Thyroid gland (tissue), 4 donors: Measurements from ENCODE around the gene SETD3. TPM values are rescaled to one million over a fixed set of nuclear protein-coding genes. Genes with fewer than 3 reads are reported as not detected.

Source experiments
- DNase-seq, 2 donors: peaks; one replicate each; pipeline ENCODE4 v3.0.0-alpha.2; 2019
- H3K27ac ChIP-seq, 3 donors: fragments of 200-600 bp; sonication (generic); 1 replicate in 2 of 3; 2 replicates in 1 of 3; pipeline ENCODE4 v1.5.1; 2016 to 2019; ENCODE audit warnings: mild to moderate bottlenecking in 1 of 3, moderate library complexity in 1 of 3
- H3K27me3 ChIP-seq: fragments of 200-600 bp; sonication (generic); one replicate; pipeline ENCODE4 v1.5.1; 2019
- H3K36me3 ChIP-seq, 2 donors: fragments of 200-600 bp; sonication (generic); one replicate each; pipeline ENCODE4 v1.5.1; 2016 to 2019
- H3K4me1 ChIP-seq, 2 donors: fragments of 200-600 bp; sonication (generic); one replicate each; pipeline ENCODE4 v1.5.1; 2017 to 2019
- H3K4me3 ChIP-seq, 3 donors: fragments of 200-600 bp; sonication (generic); replicated peaks in 1 of 3; 1 replicate in 2 of 3; 2 replicates in 1 of 3; pipeline ENCODE4 v1.5.1; 2016; ENCODE audit warnings: mild to moderate bottlenecking in 1 of 3
- H3K9me3 ChIP-seq: fragments of 200-600 bp; sonication (generic); one replicate; pipeline ENCODE4 v1.5.1; 2017
- POLR2A ChIP-seq, 2 donors: fragments of 450-650 bp; IDR thresholded peaks; one replicate each; pipeline ENCODE4 v1.6.1; 2017; ENCODE audit warnings: antibody characterized with exemption in 2 of 2, mild to moderate bottlenecking in 2 of 2, moderate library complexity in 1 of 2
- WGBS, 2 donors: methylation state at CpG; one replicate each; pipeline ENCODE4 v1.1.5; 2017; 5-methylcytosine and 5-hydroxymethylcytosine counted together
- intact Hi-C: fragments of 100-400 bp; cut with DNase I; formaldehyde crosslinking; loops from one replicate; pipeline ENCODE4 v1.15.1; 2023
- total RNA-seq, 4 donors: library from RNA; depleted of rRNA; stranded (reverse); fragments of >200 nt; gene quantifications; one replicate each; pipeline ENCODE4 v1.2.3, GENCODE V29; 2016
- TF ChIP-seq, protein P1 (sequence below), 6 experiments: fragments of 200-600 bp in 3 of 6; fragments of 450-650 bp in 3 of 6; sonication (generic) in 3 of 6; IDR thresholded peaks; one replicate each; pipeline ENCODE4 v1.5.1; 2016 to 2019; ENCODE audit warnings: antibody characterized with exemption in 6 of 6, mild to moderate bottlenecking in 2 of 6, inconsistent platforms in 1 of 6, moderate library complexity in 1 of 6

Gene SETD3
- total RNA-seq, 4 donors from 2014 or later, result 119 to 141 (median 130) TPM

DNA sequence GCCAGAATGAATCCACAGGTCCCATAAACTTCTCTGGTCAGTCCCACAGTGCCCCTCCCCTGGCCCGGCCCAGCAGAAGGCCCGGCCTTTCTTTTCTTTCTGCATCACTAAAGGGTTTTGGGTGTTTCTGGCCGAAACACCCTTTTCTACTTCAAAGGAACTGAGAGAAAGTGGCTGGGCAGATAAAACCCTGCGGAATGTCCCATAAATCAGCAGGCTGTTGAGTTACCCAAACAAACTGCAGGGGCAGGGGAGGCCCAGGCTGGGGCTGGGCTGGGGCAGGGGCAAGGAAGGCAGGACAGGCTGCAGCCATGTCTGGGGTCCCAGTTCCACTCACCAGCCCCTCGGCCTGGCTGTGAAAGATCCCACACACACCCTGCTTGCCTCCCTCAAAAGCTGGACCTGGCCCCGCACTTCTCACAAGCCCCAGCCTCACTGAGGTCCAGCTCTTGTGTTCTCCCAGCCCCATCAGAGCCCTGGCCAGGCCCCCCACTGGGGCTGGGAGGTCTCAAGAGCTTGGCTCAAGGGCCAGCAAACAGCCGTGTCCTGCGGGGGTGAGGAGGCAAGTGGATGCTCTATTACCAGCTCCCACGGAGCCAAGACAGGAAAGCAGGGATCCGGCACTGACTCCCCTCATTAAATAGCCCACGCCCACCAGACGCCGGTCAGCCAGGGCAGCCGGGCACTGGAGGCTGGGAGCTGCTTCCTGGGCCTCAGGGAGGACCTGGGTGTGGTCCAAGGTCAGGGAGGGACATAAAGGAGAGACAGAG, 42.5 kb upstream of the SETD3 start:
- Histone ChIP-seq H3K4me1 (peaks cover 17 to 43% of the 10 kb centered on the region in 2 donors), H3K27ac (no peak overlapping the region), H3K27me3 (no peaks in the 10 kb centered on the region), H3K4me3 (no peak overlapping the region), H3K9me3 (no peaks in the 10 kb centered on the region), H3K36me3 (no peaks in the 10 kb centered on the region)
- DNase-seq, result peak; percentile 3 to 20
- TF ChIP-seq POLR2A (IDR thresholded peaks at IDR 0.05), result no peak
- TF ChIP-seq, protein P1, sequence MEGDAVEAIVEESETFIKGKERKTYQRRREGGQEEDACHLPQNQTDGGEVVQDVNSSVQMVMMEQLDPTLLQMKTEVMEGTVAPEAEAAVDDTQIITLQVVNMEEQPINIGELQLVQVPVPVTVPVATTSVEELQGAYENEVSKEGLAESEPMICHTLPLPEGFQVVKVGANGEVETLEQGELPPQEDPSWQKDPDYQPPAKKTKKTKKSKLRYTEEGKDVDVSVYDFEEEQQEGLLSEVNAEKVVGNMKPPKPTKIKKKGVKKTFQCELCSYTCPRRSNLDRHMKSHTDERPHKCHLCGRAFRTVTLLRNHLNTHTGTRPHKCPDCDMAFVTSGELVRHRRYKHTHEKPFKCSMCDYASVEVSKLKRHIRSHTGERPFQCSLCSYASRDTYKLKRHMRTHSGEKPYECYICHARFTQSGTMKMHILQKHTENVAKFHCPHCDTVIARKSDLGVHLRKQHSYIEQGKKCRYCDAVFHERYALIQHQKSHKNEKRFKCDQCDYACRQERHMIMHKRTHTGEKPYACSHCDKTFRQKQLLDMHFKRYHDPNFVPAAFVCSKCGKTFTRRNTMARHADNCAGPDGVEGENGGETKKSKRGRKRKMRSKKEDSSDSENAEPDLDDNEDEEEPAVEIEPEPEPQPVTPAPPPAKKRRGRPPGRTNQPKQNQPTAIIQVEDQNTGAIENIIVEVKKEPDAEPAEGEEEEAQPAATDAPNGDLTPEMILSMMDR (IDR thresholded peaks at IDR 0.05), result no peak
- intact Hi-C loops, result no loop called here
- 46 to 50% methylated on average over 12 to 13 of the region's 14 CpGs for WGBS, 2 donors

DNA sequence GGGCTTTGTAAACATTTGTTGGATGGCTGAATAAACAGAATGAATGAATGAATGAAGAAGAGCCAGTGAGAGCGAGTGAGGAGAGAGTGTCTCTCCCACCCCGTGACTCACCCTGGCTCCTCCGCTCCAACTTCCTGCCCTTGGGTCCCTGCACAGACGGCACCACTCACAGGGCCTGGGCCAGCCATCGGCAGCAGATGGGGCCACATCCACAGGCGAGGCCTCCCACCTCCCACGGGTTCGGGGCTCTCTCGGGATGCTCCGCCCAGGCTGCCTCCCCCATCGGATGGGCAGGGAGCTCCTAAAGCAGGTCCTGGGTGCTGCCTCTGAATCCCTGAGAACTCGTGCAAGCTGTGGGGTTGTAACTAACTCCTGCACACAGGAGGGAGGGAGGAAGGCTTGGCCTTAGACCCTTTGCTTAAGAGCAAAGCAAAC, 41.8 kb upstream of the SETD3 start:
- peak; percentile 2 to 4 for DNase-seq
- H3K27ac ChIP-seq, result no peak overlapping the region
- no peaks in the 10 kb centered on the region for H3K36me3 ChIP-seq
- WGBS, 2 donors, result 52 to 67% methylated on average over 11 of the region's 12 CpGs
- H3K4me1 ChIP-seq, result peaks cover 15 to 39% of the 10 kb centered on the region in 2 donors
- TF ChIP-seq POLR2A (IDR thresholded peaks at IDR 0.05), result no peak
- TF ChIP-seq, protein P1 (IDR thresholded peaks at IDR 0.05), result no peak
- no peaks in the 10 kb centered on the region for H3K27me3 ChIP-seq
- H3K4me3 ChIP-seq, result no peak overlapping the region
- intact Hi-C loops, result no loop called here
- no peaks in the 10 kb centered on the region for H3K9me3 ChIP-seq

DNA sequence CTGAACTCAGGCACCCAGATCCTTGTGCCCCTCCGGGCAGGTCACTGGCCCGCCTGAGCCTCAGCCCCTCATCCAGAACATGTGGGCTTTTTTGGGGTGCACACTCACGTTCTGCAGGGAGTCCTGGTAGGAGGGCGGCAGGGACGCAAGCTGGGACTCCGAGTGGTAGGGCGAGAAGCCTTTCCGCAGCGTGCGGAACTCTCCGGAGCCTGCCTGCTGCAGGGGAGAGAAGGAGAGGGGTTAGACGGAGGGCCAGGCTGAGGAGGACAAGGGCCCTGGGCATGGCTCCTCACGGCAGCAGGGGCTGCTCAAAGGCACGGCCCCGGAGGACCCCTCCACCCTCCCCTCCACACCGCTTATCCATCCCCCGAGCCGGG, 41.4 kb upstream of the SETD3 start:
- 72 to 86% methylated on average over 15 to 18 of the region's 18 CpGs for WGBS, 2 donors
- peak in 1 of 2 donors; percentile 2 for DNase-seq
- TF ChIP-seq, protein P1 (IDR thresholded peaks at IDR 0.05), result no peak
- no peak for TF ChIP-seq POLR2A (IDR thresholded peaks at IDR 0.05)
- Histone ChIP-seq H3K36me3 (no peaks in the 10 kb centered on the region), H3K27ac (no peak overlapping the region), H3K4me1 (peaks cover 11 to 34% of the 10 kb centered on the region in 2 donors), H3K27me3 (no peaks in the 10 kb centered on the region), H3K9me3 (no peaks in the 10 kb centered on the region), H3K4me3 (no peak overlapping the region)
- intact Hi-C loops, result no loop called here

DNA sequence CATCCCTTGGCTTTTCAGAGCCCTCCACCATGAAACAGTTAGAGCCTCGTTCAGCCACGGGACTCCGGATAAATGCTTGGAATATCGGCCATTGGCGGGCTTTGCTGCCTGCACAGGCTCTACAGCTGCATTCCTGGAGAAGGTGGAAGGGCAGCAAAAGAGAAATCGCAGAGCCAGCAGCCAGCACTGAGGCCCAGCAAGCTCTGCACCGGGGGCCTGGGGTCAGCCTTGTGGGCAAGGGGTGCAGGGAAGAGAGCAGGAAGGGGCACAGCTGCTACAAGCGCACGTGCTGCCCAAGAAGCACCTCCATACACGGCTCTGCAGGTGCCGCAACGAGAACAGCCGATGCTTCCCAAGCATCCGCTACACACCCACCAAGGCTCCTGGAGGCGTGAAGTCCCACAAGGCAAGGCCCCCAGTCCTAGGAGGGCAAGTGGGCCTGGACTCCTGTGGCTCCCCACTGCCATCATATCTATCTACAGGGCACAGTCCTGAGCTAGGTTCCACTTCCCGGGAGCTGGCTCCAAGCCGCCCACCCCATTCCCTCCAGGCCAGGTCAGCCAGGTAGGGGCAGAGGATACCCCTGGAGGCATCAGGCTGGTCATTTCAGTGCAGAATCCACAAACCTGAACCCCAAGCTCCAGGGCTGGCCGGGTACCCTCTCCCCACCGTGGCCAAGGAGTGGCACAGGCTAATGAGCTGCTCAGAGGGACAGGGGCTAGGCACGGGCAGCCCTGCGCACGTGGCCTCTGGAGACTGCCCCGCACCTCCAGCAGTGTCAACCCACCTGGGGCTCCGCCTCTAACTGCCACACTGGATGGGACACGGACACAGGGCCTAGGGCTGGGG, 40.7 kb upstream of the SETD3 start:
- TF ChIP-seq POLR2A (IDR thresholded peaks at IDR 0.05), result no peak
- TF ChIP-seq, protein P1 (IDR thresholded peaks at IDR 0.05), result no peak
- 93 to 94% methylated on average over 9 to 22 of the region's 25 CpGs for WGBS, 2 donors
- peak; percentile 0 to 2 for DNase-seq
- Histone ChIP-seq H3K9me3 (no peaks in the 10 kb centered on the region), H3K36me3 (no peaks in the 10 kb centered on the region), H3K4me1 (peaks cover 5 to 28% of the 10 kb centered on the region in 2 donors), H3K4me3 (no peak overlapping the region), H3K27ac (no peak overlapping the region), H3K27me3 (no peaks in the 10 kb centered on the region)
- intact Hi-C loops, result no loop called here
